A549 (cell line): ENCODE measurements around the gene NDUFV2.

Experiments used
- CEBPB ChIP-seq, 2 experiments: fragments of >200 bp in 1 of 2; sonication (Bioruptor Twin) in 1 of 2; formaldehyde crosslinking in 1 of 2; IDR thresholded peaks; 2 replicates each; pipeline ENCODE4 v1.6.1; 2012 to 2016
- EP300 ChIP-seq, 2 experiments: fragments of >200 bp; sonication (Bioruptor Twin); formaldehyde crosslinking; IDR thresholded peaks; 2 replicates in 1 of 2; 3 replicates in 1 of 2; pipeline ENCODE4 v1.6.1; 2016 to 2017
- ESRRA ChIP-seq: fragments of 150-350 bp; IDR thresholded peaks from 2 replicates; pipeline ENCODE4 v1.6.1; 2014; ENCODE audit warnings: mild to moderate bottlenecking, low read length, borderline replicate concordance
- MAZ ChIP-seq: fragments of 150-350 bp; IDR thresholded peaks from 2 replicates; pipeline ENCODE4 v1.6.1; 2014; ENCODE audit warnings: antibody characterized with exemption, low read depth, low read length, borderline replicate concordance
- POLR2AphosphoS2 ChIP-seq: conservative IDR thresholded peaks from 2 replicates; pipeline ENCODE4 v1.6.1; 2012; ENCODE audit warnings: low read length, improper control_type of control experiment, inconsistent platforms
- RAD21 ChIP-seq, 2 experiments: fragments of >200 bp in 1 of 2; sonication (Bioruptor Twin) in 1 of 2; formaldehyde crosslinking in 1 of 2; IDR thresholded peaks in 1 of 2; conservative IDR thresholded peaks in 1 of 2; 2 replicates in 1 of 2; 3 replicates in 1 of 2; pipeline ENCODE4 v1.6.1; 2012 to 2018; ENCODE audit warnings: inconsistent platforms in 1 of 2
- RCOR1 ChIP-seq: fragments of 150-350 bp; IDR thresholded peaks from 2 replicates; pipeline ENCODE4 v1.6.1; 2014; ENCODE audit warnings: antibody characterized with exemption, low read length, low read depth
- TP53 ChIP-seq: fragments of 250-450 bp; sonication (Bioruptor Pico); IDR thresholded peaks from 2 replicates; pipeline ENCODE4 v1.5.0; 2021; ENCODE audit warnings: mild to moderate bottlenecking, moderate library complexity
- ZNF302 ChIP-seq: fragments of 250-450 bp; sonication (Bioruptor Pico); IDR thresholded peaks from 2 replicates; pipeline ENCODE4 v1.9.0; 2021; ENCODE audit warnings: inconsistent platforms, mild to moderate bottlenecking, moderate library complexity
- TF ChIP-seq, protein P1 (sequence below): fragments of >200 bp; sonication (Bioruptor Twin); formaldehyde crosslinking; IDR thresholded peaks from 3 replicates; pipeline ENCODE4 v1.5.1; 2016
- TF ChIP-seq, protein P2 (sequence below): IDR thresholded peaks from 2 replicates; pipeline ENCODE4 v1.6.1; 2012

DNA sequence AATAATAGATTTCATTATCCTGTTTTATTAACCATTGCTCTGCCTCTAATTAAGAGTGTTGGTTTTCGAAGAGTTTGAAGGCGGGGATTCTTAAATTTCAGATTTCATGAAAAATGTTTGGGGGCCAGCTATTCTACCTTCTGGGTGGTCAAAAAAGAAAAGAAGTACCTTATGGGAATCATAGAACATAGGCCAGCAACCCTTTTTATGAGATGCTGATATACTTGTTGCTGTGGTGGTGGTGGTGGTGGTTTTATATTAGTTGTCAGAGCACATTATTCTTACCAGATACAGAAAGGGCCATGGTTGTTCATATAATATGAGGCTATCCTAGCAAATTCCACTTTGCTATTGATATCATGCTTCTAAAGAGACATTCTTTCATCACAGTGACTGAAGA lies 38.5 kb downstream of the NDUFV2 start:
- TF ChIP-seq, protein P1, sequence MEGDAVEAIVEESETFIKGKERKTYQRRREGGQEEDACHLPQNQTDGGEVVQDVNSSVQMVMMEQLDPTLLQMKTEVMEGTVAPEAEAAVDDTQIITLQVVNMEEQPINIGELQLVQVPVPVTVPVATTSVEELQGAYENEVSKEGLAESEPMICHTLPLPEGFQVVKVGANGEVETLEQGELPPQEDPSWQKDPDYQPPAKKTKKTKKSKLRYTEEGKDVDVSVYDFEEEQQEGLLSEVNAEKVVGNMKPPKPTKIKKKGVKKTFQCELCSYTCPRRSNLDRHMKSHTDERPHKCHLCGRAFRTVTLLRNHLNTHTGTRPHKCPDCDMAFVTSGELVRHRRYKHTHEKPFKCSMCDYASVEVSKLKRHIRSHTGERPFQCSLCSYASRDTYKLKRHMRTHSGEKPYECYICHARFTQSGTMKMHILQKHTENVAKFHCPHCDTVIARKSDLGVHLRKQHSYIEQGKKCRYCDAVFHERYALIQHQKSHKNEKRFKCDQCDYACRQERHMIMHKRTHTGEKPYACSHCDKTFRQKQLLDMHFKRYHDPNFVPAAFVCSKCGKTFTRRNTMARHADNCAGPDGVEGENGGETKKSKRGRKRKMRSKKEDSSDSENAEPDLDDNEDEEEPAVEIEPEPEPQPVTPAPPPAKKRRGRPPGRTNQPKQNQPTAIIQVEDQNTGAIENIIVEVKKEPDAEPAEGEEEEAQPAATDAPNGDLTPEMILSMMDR = no peak
- TF ChIP-seq TP53 (CRISPR knock-in tag) = no peak
- no peak for TF ChIP-seq RCOR1
- TF ChIP-seq EP300 (IDR thresholded peaks at IDR 0.05) = no peak
- TF ChIP-seq, protein P2, sequence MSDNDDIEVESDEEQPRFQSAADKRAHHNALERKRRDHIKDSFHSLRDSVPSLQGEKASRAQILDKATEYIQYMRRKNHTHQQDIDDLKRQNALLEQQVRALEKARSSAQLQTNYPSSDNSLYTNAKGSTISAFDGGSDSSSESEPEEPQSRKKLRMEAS = no peak
- no peak for TF ChIP-seq MAZ
- TF ChIP-seq ESRRA = no peak
- no peak for TF ChIP-seq CEBPB (IDR thresholded peaks at IDR 0.05)
- TF ChIP-seq RAD21 (conservative IDR thresholded peaks at IDR 0.05 in 1 of 2, IDR thresholded peaks at IDR 0.05 in 1 of 2) = no peak
- TF ChIP-seq POLR2AphosphoS2 = no peak
- no peak for TF ChIP-seq ZNF302 (CRISPR knock-in tag)
